NCI-H1930 (cell line): ENCODE data around the gene CTPS1.

ENCODE experiments used
- DNase-seq, 2 experiments: peaks; one replicate each; lab custom pipeline; 2025; lab: John Stamatoyannopoulos, UW

CTPS1 gene

GRCh38 chr1:40997096-40997495 lies 17.6 kb downstream of the CTPS1 start:
- DNase-seq: no peak

GRCh38 chr1:40998668-40999067 lies 19.2 kb downstream of the CTPS1 start:
- no peak for DNase-seq

- no peak for DNase-seq
Observed at GRCh38 chr1:41003127-41003639, 23.7 kb downstream of the CTPS1 start.

GRCh38 chr1:41003640-41004220 lies 24.2 kb downstream of the CTPS1 start:
- DNase-seq: no peak

GRCh38 chr1:41005876-41006275 lies 26.4 kb downstream of the CTPS1 start:
- no peak for DNase-seq

- DNase-seq: no peak
Observed at GRCh38 chr1:41006942-41007865, 27.7 kb downstream of the CTPS1 start.

- no peak for DNase-seq
Observed at GRCh38 chr1:41009466-41009865, 30.0 kb downstream of the CTPS1 start.

- no peak for DNase-seq
Observed at GRCh38 chr1:41010345-41010744, 30.8 kb downstream of the CTPS1 start.

- DNase-seq: no peak
Observed at GRCh38 chr1:41013024-41013423, 33.5 kb downstream of the CTPS1 start.

GRCh38 chr1:41013796-41014195 lies 34.3 kb downstream of the CTPS1 start:
- no peak for DNase-seq

- no peak for DNase-seq
Observed at GRCh38 chr1:41014871-41015270, 35.4 kb downstream of the CTPS1 start.

- DNase-seq: no peak
Observed at GRCh38 chr1:41015281-41015896, 35.9 kb downstream of the CTPS1 start.

GRCh38 chr1:41015897-41016470 lies 36.5 kb downstream of the CTPS1 start:
- no peak for DNase-seq

- no peak for DNase-seq
Observed at GRCh38 chr1:41017141-41018017, 37.9 kb downstream of the CTPS1 start.

GRCh38 chr1:41018018-41018410 lies 38.5 kb downstream of the CTPS1 start:
- DNase-seq: no peak

- DNase-seq: no peak
Observed at GRCh38 chr1:41019353-41019745, 39.9 kb downstream of the CTPS1 start.

GRCh38 chr1:41020109-41020576 lies 40.6 kb downstream of the CTPS1 start:
- no peak for DNase-seq

- no peak for DNase-seq
Observed at GRCh38 chr1:41020654-41021053, 41.2 kb downstream of the CTPS1 start.

- no peak for DNase-seq
Observed at GRCh38 chr1:41021526-41022308, 42.2 kb downstream of the CTPS1 start, which contains the start of gene SLFNL1. TSS of gene SLFNL1 (minus strand) at chr1:41021725. CDS start at chr1:41020660, 1,065 bp downstream.

GRCh38 chr1:41022424-41022823 lies 42.9 kb downstream of the CTPS1 start:
- DNase-seq: no peak
